Breast epithelium (tissue), 3 donors: ENCODE measurements around the gene FRMD4A.
"Not testable (repeated sequence)": the region's sequence is repeated elsewhere in the genome, so short reads cannot be mapped to it uniquely, and the experiment has no call there.

Experiments used
- CTCF ChIP-seq, 3 donors: fragments of 450-650 bp; IDR thresholded peaks; one replicate each; pipeline ENCODE4 v1.5.1; 2016 to 2017; ENCODE audit warnings: antibody characterized with exemption in 3 of 3, mild to moderate bottlenecking in 3 of 3, moderate library complexity in 3 of 3
- POLR2A ChIP-seq: fragments of 450-650 bp; IDR thresholded peaks from one replicate; pipeline ENCODE4 v1.6.1; 2016; ENCODE audit warnings: antibody characterized with exemption, mild to moderate bottlenecking, moderate library complexity
- POLR2AphosphoS5 ChIP-seq, 3 donors: sonication (generic); formaldehyde crosslinking; IDR thresholded peaks; one replicate each; pipeline ENCODE4 v1.6.1; 2017; ENCODE audit warnings: antibody characterized with exemption in 3 of 3

- TF ChIP-seq CTCF (IDR thresholded peaks at IDR 0.05); POLR2AphosphoS5 (IDR thresholded peaks at IDR 0.05); POLR2A: not testable (repeated sequence)
These were observed 615.1 kb downstream of the FRMD4A start for GRCh38 chr10:13715596-13715995.
